ENCODE measurements around the gene RPS21.

GRCh38 chr20:62377064-62377461 is 9.8 kb upstream of the RPS21 start:
- no peak for TF ChIP-seq EZH2 (IDR thresholded peaks at IDR 0.05; ENCODE audit: insufficient read depth, poor library complexity, severe bottlenecking)
- no peak for TF ChIP-seq EZH2phosphoT487 (IDR thresholded peaks at IDR 0.05; ENCODE audit: insufficient read depth, low read depth)

Data from GM23248 (cell line).